Lower leg skin (tissue), 3 donors: ENCODE measurements around the gene PPM1L.

Experiments
- POLR2A ChIP-seq, 2 donors: fragments of 450-650 bp; IDR thresholded peaks; one replicate each; pipeline ENCODE4 v1.6.1; 2016 to 2017; ENCODE audit warnings: antibody characterized with exemption in 2 of 2, mild to moderate bottlenecking in 1 of 2, moderate library complexity in 1 of 2
- TF ChIP-seq, protein P1 (sequence below), 3 donors: fragments of 450-650 bp; IDR thresholded peaks; one replicate each; pipeline ENCODE4 v1.5.1; 2016; ENCODE audit warnings: antibody characterized with exemption in 3 of 3, mild to moderate bottlenecking in 3 of 3, moderate library complexity in 2 of 3

DNA sequence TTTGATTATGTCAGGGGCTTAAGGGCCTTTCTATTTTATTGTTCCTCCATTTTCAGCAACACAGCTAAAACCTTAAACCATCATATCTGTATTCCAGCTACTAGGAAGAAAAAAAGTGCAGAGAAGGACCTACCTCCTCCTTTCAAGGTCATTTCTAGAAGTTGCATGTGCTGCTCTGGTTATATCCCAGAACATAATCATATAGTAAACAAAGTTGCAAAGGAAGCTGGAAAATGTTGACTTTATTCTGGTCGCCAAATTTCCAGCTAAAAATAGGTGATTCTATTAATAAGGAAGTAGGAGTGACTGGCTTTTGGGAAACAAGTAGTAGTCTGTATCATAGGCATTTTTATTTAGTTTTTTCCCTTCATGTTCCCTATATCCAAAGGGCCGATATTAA is 370.5 kb downstream of the PPM1L start:
- TF ChIP-seq POLR2A (IDR thresholded peaks at IDR 0.05): no peak
- TF ChIP-seq, protein P1, sequence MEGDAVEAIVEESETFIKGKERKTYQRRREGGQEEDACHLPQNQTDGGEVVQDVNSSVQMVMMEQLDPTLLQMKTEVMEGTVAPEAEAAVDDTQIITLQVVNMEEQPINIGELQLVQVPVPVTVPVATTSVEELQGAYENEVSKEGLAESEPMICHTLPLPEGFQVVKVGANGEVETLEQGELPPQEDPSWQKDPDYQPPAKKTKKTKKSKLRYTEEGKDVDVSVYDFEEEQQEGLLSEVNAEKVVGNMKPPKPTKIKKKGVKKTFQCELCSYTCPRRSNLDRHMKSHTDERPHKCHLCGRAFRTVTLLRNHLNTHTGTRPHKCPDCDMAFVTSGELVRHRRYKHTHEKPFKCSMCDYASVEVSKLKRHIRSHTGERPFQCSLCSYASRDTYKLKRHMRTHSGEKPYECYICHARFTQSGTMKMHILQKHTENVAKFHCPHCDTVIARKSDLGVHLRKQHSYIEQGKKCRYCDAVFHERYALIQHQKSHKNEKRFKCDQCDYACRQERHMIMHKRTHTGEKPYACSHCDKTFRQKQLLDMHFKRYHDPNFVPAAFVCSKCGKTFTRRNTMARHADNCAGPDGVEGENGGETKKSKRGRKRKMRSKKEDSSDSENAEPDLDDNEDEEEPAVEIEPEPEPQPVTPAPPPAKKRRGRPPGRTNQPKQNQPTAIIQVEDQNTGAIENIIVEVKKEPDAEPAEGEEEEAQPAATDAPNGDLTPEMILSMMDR (IDR thresholded peaks at IDR 0.05): no peak
